ENCODE measurements around the gene ASB13.
"Not testable (repeated sequence)": the region's sequence is repeated elsewhere in the genome, so short reads cannot be mapped to it uniquely, and the experiment has no call there.

The ASB13 gene

DNA sequence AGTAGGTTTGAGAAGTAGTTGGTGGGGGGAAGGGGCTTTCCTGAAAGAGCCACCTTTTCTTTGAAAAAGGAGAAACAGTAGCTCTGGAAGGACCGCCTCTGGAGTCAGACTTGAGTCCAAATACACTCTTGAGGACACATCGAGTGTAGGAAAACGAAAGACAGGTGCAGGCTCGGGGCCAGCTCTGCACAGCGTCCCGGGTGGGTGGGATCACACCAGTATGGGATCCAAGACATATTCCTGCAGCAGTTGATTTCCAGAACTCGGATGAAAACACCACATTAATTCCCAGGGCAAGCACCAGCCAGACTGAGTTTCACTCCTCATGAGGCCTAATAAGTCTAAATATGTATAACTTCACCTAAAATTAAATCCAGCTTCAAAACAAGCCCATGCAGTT is 61.4 kb downstream of the ASB13 start:
- DNase-seq (ENCODE audit: low read depth): no peak

DNA sequence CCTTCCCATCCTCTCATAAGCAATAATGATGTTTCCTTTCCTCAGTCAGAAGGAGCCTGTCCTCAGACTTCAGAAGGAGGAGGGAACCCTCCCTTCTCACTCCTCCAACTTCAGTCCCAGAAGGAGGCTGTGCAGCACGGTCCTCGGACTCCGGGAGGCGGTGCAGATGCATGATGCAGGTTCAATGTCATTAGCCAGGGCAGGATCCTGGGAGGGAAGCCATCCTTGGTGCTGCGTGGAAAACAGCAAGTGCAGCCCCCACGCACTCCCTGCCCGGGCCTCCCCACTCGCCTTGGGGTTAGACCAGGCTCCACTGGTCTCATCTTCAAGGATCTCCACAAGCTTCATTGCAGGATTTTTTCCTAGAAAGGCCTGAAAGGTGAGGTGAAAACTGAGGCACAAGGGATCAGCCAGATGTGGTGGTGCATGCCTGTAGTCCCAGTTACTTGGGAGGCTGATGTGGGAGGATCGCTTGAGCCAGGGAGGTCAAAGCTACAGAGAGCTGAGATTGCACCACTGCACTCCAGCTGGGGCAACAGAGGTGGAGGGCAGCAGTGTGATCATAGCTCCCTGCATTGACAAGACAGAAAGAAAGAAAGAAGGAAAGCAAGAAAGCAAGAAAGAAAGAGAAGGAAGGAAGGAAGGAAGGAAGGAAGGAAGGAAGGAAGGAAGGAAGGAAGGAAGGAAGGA is 62.0 kb downstream of the ASB13 start:
- no peak for DNase-seq (ENCODE audit: low read depth)

DNA sequence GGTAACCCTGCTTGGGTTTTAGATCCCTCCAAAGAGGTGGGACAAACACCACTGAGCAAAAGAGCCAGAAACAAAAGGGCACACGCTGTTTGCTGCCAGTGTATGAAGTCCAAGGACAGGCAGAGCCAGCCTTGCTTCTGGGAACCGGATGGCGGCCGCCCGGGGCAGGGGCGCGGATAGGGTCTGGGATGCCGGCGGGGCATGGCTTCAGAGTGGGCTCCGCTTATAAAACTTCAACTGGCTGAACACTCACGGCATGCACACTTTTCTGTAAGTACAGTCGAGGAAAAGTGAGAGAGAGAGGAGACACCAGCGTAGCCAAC is 62.6 kb downstream of the ASB13 start:
- no peak for DNase-seq (ENCODE audit: low read depth)

DNA sequence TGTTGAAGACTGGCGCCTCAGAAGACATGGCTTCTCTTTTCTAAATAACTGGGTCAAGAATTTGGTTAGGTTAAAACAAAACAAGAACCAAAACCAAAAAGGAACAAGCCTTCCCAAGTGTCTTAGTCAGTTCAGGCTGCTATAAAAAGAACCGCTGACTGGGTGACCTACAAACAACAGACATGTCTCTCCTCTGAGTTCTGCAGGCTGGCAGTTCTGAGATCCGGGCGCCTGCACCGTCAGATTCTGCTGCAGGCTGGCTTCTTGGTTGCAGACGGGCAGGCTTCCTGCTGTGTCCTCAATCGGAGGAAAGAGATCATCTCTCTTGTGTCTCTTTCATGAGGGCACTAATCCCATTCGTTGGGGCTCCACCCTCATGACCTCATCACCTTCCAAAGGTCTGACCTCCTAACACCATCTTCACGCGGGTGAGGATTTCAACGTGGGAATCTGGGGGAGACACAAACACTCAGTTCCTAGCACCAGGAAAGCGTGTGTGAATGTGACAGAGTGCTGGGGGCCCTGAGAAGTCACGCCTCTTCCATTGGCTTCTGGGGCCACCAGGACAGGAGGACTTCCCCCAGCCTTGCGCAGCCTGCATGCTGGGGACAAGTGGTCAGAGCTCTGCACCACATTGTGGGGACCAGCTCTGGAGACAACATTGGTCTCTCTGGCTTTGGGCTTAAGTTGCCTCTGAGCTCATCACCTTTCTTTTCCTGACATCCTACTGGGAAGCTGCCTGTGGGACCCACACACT is 63.1 kb downstream of the ASB13 start:
- DNase-seq (ENCODE audit: low read depth): no peak

DNA sequence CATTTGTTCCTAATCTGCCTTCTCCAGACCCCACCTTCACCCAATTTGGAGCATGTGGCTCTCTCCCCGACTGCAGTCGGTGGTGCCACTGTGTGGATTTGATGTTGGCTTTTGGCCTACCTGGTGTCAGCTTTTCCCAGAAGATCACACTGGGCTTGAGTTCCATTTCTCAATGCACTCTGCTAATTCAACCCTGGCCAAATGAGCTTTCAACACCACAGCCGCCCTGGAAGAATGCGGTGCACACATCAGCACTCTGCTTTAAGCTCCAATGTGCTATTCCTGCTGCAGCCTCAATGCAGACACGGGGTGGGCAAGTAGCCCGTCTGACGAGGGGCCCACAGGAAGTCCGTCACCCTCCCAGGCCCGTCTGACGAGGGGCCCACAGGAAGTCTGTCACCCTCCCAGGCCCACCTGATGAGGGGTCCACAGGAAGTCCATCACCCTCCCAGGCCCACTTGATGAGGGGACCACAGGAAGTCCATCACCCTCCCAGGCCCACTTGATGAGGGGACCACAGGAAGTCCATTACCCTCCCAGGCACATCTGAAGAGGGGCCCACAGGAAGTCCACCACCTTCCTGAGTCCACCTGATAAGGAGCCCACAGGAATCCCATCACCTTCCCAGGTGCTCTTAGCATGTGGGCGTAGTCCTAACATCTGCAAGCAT is 64.4 kb downstream of the ASB13 start:
- no peak for DNase-seq (ENCODE audit: low read depth)

DNA sequence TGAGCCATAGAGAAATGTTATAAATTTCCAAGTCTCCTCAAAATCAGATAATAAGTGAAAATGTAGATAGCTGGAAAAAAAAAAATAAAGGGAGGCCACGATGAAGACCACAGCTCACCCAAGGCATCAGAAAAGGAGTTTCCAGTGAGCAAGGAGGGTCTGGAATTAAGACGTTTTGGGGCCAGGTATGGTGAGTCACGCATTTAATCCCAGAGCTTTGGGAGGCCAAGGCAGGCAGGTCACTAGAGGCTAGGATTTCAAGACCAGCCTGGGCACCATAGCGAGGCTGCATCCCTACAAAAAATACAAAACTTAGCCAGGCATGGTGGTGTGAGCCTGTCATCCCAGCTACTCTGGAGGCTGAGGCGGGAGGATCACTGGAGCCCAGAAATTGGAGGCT is 65.5 kb downstream of the ASB13 start:
- no peak for DNase-seq (ENCODE audit: low read depth)

DNA sequence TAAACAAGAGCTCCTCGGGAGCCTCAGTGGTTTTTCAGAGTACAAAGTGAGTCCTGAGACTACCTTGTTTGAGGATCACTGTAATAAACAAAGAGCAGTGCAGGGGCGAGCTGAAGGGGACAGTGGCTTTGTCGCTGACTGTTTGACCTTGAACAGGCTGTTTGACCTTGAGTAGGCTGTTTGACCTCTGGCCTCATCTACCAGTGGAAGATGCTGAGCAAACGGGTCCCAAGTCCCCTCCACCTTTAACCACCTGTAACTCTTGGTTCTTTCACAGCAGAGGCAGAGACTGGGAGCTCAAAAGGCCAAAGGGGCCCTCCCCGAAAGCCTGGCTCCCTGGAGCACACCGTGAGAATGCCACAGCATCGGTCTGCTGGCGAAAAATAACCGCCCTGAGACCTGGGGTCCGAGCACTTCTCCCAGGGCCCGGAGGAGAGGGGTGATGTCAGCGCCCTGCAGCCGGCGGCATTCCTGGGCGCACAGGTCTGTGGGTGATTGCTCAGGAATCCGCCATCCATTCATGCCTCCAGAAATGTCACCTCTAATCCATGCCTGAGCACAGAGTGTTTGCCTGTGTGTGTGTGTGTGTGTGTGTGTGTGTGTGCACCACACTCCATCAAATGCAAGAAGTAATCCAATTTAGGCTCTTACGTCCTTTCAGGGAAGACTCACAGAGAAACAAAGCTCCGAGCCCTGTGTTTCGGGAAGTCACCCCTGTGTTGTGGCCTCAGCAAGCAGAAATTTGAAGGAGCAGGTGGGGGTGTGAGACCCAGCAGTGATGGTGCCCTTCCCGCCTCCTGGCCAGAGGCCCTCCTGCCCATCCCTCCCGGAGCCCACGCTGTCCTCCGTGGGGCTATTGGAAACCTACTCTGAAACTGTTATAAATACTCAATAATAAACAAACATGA is 66.5 kb downstream of the ASB13 start:
- DNase-seq (ENCODE audit: low read depth): no peak

DNA sequence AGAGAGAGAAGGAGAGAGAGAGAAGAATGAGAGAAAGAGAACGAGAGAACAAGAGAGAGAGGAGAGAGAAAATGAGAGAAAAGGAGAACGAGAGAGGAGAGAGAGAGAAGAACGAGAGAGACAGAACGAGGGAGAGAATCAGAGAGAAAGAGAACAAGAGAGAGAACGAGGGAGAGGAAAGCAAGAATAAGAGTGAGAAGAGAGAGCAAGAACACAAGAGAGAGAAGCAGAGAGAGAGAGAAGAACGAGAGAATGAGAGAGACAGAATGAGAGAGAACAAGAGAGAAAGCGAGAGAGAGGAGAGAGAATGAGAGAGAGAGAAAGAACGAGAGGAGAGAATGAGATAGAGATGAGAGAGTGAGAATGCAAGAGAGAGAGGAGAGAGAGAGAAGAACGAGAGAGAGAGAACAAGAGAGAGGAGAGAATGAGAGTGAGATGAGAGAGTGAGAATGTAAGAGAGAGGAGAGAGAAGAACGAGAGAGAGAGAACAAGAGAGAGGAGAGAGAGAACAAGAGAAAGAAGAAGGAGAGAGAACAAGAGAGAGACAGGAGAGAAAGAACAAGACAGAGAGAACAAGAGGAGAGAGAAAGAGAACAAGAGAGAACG is 68.2 kb downstream of the ASB13 start:
- no peak for DNase-seq (ENCODE audit: low read depth)

DNA sequence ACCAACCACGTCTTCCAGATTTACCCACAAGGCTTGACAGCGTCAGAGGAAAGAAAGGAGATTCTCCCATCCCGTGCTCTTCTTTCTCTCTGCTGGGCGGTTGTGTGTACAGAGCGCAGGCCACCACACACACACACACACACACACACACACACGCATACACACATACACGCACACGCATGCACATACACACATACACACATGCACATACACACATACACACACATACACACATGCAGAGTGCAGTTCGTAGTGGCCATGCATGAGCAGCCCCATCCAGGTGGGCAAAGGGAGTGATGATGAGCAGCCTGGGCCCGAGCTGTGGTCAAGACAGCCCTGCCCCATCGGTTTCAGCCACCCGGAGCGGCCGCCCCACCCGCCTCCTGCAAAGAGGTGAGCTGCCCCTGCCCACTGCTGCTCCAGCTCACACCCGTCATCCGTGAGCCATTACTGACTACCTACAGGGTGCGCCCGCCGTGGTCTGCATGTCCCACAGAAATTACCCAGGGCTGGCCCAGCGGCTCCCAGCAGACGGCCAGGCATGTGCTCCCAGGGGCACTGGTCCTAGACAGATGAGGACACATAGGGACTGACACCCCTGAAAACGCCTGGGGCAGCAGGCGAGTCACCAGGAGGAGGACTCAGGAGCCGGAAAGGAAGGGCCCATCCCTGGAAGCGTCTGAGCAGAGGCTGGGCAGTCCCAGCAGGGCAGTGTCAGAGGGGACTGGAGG is 69.6 kb downstream of the ASB13 start:
- no peak for DNase-seq (ENCODE audit: low read depth)

DNA sequence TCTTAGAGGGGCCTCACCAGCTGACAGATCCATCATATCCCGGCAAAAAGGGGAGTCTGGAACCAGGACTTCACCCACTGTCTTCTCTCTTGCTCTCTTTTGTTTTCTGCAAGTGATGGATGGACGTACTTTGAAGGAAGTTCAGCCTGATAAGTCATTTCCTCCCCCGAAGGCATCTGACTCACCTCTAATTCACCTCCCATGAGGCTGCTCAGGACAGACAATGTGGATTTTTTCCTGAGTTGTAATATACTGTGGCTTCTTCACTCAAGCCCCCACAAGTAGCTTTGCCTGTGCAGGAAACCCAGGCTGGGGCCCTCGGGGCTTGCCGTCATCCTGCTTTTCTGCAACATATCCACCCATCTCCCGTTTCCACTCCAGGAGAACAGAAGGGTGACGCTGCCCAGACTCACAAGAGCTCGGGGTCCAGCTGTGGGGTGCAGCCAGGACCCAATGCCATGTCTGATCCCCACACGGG is 70.4 kb downstream of the ASB13 start:
- DNase-seq (ENCODE audit: low read depth): no peak

DNA sequence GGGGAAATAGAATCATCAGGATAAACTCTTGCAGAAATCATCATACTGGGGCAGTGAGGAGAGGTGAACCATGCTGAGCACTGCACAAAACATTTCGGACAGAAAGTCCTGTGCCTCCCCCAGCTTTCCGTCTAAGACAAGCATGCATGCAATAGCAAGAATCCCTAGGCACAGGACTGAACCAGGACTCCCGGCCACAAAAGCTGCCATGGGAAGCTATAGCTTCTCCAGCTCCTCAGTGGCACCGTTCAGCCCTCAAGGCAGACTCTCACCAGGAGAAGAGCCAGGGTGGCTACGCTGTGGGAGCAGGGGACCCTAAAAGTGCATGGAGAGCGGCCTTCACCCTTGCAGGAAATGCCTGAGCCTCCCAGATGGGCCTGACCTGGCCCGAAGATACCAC is 70.8 kb downstream of the ASB13 start:
- no peak for DNase-seq (ENCODE audit: low read depth)

DNA sequence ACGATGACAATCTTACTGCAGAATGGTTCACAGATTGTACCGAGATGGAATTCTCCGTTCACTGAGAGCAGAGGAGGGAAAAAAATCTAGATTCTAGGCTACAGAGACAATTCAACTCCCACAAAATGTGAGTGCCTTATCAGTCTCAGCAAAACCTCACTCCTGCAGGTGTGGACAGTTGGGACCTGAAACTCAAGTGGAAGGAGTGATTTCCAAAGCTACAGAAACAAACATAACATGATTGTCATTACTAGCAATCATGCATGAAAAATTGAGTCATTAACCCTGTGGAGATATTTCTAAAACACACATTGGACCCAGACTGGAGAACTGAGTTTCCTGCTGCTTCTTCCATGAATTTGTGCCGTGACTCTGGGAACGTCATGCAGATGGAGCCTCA is 71.3 kb downstream of the ASB13 start:
- no peak for DNase-seq (ENCODE audit: low read depth)

DNA sequence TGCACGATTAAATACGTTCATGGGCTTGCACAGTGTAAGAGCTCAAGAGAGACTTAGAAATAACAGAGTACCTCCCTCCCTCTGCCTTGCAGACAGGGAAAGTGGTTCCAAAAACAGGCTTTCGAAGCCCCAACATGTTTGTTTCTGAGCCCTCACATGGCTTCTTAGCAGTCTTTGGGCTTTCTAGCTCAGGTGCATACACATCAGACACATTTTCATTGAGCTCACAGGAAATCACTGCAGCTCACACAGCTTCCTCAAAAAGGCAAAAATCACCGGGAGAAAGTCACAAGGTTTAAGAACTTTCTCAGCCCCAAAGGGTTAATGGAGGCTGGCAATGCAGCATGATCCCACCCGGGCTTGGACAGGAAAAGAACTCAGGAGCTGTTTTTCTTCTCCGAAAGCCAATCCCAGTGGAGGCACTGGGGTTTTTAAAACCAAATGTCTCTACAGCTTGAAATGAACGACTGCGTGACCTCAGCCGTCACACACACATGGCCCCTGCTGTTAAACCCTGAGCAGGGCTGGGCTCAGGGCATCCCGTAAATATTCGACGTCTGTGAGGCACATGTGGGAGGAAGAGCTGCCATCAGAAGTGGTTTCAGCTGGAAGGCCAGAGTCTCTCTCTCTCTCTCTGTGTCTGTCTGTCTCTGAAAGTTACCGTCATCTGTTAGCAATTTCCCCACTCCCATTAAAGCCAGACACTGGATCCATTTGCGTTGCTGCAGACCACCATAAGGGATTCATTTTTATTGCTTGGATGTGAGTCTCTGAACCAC is 71.9 kb downstream of the ASB13 start:
- DNase-seq (ENCODE audit: low read depth): no peak

DNA sequence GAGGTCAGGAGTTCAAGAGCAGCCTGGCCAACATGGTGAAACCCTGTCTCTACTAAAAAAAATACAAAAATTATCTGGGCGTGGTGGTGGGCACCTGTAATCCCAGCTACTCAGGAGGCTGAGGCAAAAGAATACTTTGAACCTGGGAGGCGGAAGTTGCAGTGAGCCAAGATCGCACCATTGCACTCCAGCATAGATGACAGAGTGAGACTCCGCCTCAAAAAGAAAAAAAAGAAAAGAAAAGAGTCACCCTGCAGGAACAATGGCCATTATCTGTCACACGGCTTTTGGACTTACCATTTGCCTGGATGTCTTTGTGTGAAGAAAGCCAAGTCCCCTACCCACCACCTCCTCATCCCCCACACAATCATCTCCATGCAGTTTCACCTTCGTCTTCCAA is 73.0 kb downstream of the ASB13 start:
- not testable (repeated sequence) for DNase-seq (ENCODE audit: low read depth)

DNA sequence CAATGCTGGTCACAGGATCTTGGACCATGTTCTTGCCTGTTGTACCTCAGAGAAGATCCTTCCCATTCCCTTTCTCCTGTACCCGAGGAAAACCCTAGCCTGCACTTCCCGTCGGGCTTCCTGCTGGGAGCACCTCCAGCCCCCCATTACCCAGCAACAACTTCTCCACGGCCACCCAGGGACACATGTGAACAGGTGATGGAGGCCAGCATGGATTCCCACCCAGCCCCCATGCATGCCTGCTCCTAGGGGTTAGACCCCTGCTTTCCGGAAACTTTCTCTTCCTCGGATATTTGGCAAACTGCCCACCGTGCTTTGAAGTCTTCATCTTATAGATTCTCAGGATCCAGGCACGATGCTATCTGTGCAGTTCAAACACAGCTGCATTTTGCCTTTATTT is 74.3 kb downstream of the ASB13 start:
- no peak for DNase-seq (ENCODE audit: low read depth)

DNA sequence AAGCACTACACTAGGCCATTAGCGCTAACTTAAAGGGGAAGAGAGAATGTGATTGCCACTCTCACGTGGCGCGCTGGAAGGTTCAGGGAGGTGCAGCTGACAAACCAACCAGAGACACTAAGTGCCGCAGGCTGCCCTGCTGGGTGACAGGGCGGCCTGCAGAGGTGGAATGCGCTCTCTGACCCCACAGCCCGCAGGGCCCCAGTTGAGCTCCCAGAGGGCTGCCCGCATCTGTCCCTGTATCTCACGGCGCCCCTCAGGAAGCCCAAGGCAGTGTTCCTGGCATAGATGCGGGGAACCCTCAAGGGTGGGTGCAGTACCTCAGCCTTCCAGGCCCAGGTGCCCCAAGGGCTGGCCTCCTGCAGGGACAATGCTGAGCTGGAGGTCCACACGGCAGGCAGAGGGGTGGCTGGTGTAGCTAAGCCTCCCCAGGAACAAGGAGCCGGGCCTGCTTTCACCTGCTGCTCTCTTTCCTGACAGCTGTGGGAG is 75.0 kb downstream of the ASB13 start:
- no peak for DNase-seq (ENCODE audit: low read depth)

DNA sequence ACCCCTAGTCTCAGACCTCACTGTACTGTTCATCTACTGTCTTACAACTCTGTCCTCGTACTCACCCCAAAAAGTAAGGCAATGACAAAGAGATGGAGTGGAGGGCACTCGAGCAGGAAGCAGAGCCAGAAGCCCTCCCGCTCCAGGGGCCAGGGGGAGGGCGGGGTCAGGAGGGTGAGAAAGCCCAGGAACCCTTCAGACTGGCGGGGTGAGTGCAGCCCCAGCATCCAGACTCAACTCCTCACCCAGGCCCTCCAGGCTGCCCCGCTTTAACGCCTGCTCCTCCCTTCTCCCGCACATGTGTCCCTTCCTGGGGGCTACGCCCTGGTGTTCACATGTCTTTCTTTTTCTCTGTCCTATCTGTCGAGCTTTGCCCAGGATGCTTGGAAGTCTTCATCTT is 75.6 kb downstream of the ASB13 start:
- no peak for DNase-seq (ENCODE audit: low read depth)

DNA sequence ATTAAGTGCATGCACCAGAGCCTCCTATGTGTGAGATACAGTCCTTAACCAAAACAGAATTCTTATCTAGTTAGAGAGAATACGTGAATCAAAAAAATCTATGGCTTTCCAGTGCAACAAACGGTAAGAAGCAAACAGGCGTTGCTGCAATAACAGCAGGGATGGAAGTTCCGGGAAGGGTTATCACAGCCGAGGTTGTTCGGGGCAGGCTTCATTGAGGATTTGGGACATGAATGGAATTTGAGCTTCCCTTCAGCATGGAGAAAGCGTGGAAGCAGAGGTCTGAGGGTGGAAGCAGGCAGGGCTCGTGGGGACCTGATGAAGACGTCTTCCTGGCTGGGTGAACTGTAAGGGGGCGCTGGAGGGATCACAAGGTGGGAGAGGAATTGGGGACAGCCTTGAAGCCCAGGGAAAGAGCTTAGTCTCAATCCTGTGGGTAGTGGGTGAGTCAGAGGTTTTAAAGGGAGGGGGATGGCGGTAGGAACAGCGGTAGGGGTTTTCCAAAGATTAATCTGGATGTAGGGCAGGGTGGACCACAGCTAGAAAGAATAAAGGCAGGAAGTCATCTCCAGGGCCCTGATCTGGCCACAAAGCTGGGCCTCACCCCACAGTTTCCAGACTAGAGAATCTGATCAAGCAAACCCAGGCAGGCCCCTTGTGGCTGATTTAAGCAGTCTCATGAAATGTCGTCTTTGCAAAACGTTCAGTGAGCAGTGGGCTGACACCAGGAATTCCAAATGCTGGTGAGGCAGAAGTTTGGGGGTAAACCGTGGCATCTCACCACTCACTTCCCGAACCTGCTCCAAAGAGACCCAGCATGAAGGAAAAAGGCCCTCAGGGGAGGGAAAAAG is 76.5 kb downstream of the ASB13 start:
- no peak for DNase-seq (ENCODE audit: low read depth)

DNA sequence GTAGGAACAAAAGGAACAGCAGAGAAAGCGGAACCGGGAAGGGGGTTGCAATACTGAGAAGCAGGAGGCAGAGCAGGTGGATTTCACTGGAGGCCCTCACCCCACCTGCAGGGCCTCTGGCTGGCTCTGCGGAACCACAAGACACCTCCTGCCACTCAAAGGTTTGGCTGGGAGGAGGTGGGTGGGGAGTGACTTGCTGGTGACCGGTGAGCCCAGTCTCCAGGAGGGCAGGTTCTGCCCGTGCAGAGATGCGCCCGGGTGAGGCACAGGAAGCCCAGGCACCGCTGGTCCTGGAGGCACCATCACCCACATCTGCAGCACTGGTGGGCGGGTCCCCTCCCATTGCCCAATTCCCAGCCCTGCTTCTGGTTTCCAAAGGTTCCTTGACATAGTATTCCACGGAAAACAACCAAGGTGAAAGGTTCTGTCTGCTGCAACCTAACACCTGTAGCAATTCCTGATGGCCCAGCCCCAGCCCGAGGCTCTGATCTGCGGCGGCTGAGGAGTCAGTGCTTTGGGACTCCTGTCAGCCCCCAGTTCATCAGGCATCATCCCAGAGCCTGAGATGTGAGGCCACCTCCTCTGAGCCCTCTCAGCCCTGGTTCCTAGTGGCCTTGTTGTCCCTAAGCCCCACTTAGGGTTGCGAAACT is 77.3 kb downstream of the ASB13 start:
- DNase-seq (ENCODE audit: low read depth): no peak

All from stimulated activated CD8-positive, alpha-beta memory T cell treated with anti-CD3 and anti-CD28 coated beads, Interleukin-4, amount 100 ng/mL, for 24 hours (primary cell).